H9 (cell line): ENCODE measurements around the gene LIPE. TPM values are rescaled to one million over a fixed set of nuclear protein-coding genes. Genes with fewer than 3 reads are reported as not detected.

ENCODE experiments used
- DNase-seq: peaks from one replicate; pipeline ENCODE4 v3.0.0-alpha.2; 2017
- H2AFZ ChIP-seq: one replicate; pipeline ENCODE4 v1.6.1; 2013; ENCODE audit warnings: mild to moderate bottlenecking, low read length, control low read depth, moderate library complexity
- H2AK5ac ChIP-seq: 2 replicates; pipeline ENCODE4 v1.6.1; 2013; ENCODE audit warnings: low read length, control low read depth, mixed read lengths; ENCODE audit not compliant: insufficient read length
- H2BK120ac ChIP-seq: one replicate; pipeline ENCODE4 v1.6.1; 2013; ENCODE audit warnings: low read depth, mild to moderate bottlenecking, low read length, control low read depth, inconsistent platforms; ENCODE audit not compliant: poor library complexity, severe bottlenecking
- H2BK12ac ChIP-seq: 2 replicates; pipeline ENCODE4 v1.6.1; 2013; ENCODE audit warnings: low read length, control low read depth, mixed read lengths, low read depth; ENCODE audit not compliant: insufficient read length
- H2BK15ac ChIP-seq: 2 replicates; pipeline ENCODE4 v1.6.1; 2013; ENCODE audit warnings: low read depth, low read length, control low read depth
- H2BK20ac ChIP-seq: one replicate; pipeline ENCODE4 v1.6.1; 2013; ENCODE audit warnings: low read depth, mild to moderate bottlenecking, low read length, control low read depth, inconsistent platforms; ENCODE audit not compliant: poor library complexity, severe bottlenecking
- H2BK5ac ChIP-seq: 2 replicates; pipeline ENCODE4 v1.6.1; 2013; ENCODE audit warnings: low read length, control low read depth, mixed read lengths; ENCODE audit not compliant: insufficient read length
- H3K14ac ChIP-seq: 2 replicates; pipeline ENCODE4 v1.6.1; 2013; ENCODE audit warnings: low read length, control low read depth; ENCODE audit not compliant: insufficient read depth
- H3K18ac ChIP-seq: 2 replicates; pipeline ENCODE4 v1.6.1; 2013; ENCODE audit warnings: low read depth, mild to moderate bottlenecking, mixed read lengths, low read length, control low read depth; ENCODE audit not compliant: insufficient read length
- H3K23ac ChIP-seq: 2 replicates; pipeline ENCODE4 v1.6.1; 2013; ENCODE audit warnings: low read length, control low read depth, mixed read lengths, low read depth; ENCODE audit not compliant: insufficient read length
- H3K23me2 ChIP-seq: 2 replicates; pipeline ENCODE4 v1.6.1; 2013; ENCODE audit warnings: low read depth, mild to moderate bottlenecking, mixed read lengths, low read length, control low read depth; ENCODE audit not compliant: insufficient read length, poor library complexity, severe bottlenecking
- H3K27ac ChIP-seq: 2 replicates; pipeline ENCODE4 v1.5.1; 2013; ENCODE audit warnings: low read length, control low read depth, mixed read lengths, low read depth; ENCODE audit not compliant: insufficient read length
- H3K27me3 ChIP-seq: 2 replicates; pipeline ENCODE4 v1.6.1; 2013; ENCODE audit warnings: low read length, control low read depth, inconsistent platforms; ENCODE audit not compliant: insufficient read depth
- H3K4ac ChIP-seq: 2 replicates; pipeline ENCODE4 v1.6.1; 2013; ENCODE audit warnings: low read depth, mild to moderate bottlenecking, control low read depth, inconsistent platforms, low read length, moderate library complexity
- H3K4me1 ChIP-seq: 2 replicates; pipeline ENCODE4 v1.6.1; 2013; ENCODE audit warnings: low read length, control low read depth, inconsistent platforms; ENCODE audit not compliant: insufficient read depth
- H3K4me2 ChIP-seq: 2 replicates; pipeline ENCODE4 v1.6.1; 2013; ENCODE audit warnings: low read length, control low read depth, mixed read lengths; ENCODE audit not compliant: insufficient read length, insufficient read depth
- H3K56ac ChIP-seq: 2 replicates; pipeline ENCODE4 v1.6.1; 2013; ENCODE audit warnings: low read depth, mild to moderate bottlenecking, mixed read lengths, low read length, control low read depth; ENCODE audit not compliant: insufficient read length
- H3K79me1 ChIP-seq: 2 replicates; pipeline ENCODE4 v1.6.1; 2013; ENCODE audit warnings: low read depth, mild to moderate bottlenecking, moderate library complexity, low read length, control low read depth, inconsistent platforms; ENCODE audit not compliant: insufficient read depth, poor library complexity, severe bottlenecking
- H3K79me2 ChIP-seq: 2 replicates; pipeline ENCODE4 v1.6.1; 2013; ENCODE audit warnings: low read length, control low read depth, inconsistent platforms; ENCODE audit not compliant: insufficient read depth
- H3K9ac ChIP-seq: 2 replicates; pipeline ENCODE4 v1.6.1; 2013; ENCODE audit warnings: low read length, control low read depth, mixed read lengths; ENCODE audit not compliant: insufficient read length; ENCODE audit errors: extremely low read depth
- H3K9me3 ChIP-seq: one replicate; pipeline ENCODE4 v1.6.1; 2013; ENCODE audit warnings: low read depth, low read length, inconsistent platforms; ENCODE audit not compliant: control insufficient read depth
- H3T11ph ChIP-seq: one replicate; pipeline ENCODE4 v1.6.1; 2013; ENCODE audit warnings: mild to moderate bottlenecking, low read length, control low read depth, inconsistent platforms
- H4K20me1 ChIP-seq: one replicate; pipeline ENCODE4 v1.6.1; 2013; ENCODE audit not compliant: control insufficient read depth, insufficient read length, insufficient read depth
- H4K5ac ChIP-seq: 2 replicates; pipeline ENCODE4 v1.6.1; 2013; ENCODE audit warnings: low read depth, mild to moderate bottlenecking, mixed read lengths, low read length, control low read depth; ENCODE audit not compliant: insufficient read length
- H4K8ac ChIP-seq: replicated peaks from 2 replicates; pipeline ENCODE4 v1.6.1; 2013; ENCODE audit warnings: low read length, control low read depth, mixed read lengths, low read depth; ENCODE audit not compliant: insufficient read length
- H4K91ac ChIP-seq: 2 replicates; pipeline ENCODE4 v1.6.1; 2013; ENCODE audit warnings: low read depth, mild to moderate bottlenecking, moderate library complexity, mixed read lengths, low read length, control low read depth; ENCODE audit not compliant: insufficient read length
- H3K27ac Mint-ChIP-seq, 3 experiments: 2 replicates in 2 of 3; 3 replicates in 1 of 3; pipeline ENCODE4 v1.8.0; 2020 to 2021; ENCODE audit warnings: mixed read lengths in 3 of 3, mild to moderate bottlenecking in 1 of 3, moderate library complexity in 1 of 3
- H3K27me3 Mint-ChIP-seq: 2 replicates; pipeline ENCODE4 v1.8.0; 2021; ENCODE audit warnings: low read depth, mild to moderate bottlenecking, moderate library complexity, mixed read lengths
- H3K36me3 Mint-ChIP-seq, 3 experiments: 2 replicates in 2 of 3; 3 replicates in 1 of 3; pipeline ENCODE4 v1.8.0; 2020 to 2021; ENCODE audit warnings: low read depth in 3 of 3, mixed read lengths in 3 of 3; ENCODE audit not compliant: insufficient read depth in 1 of 3
- H3K4me1 Mint-ChIP-seq, 2 experiments: 2 replicates each; pipeline ENCODE4 v1.8.0; 2020; ENCODE audit warnings: mixed read lengths in 2 of 2
- H3K4me3 Mint-ChIP-seq, 2 experiments: 2 replicates in 1 of 2; 3 replicates in 1 of 2; pipeline ENCODE4 v1.8.0; 2020 to 2021; ENCODE audit warnings: mild to moderate bottlenecking in 2 of 2, mixed read lengths in 2 of 2, moderate library complexity in 1 of 2
- H3K9me3 Mint-ChIP-seq, 2 experiments: 2 replicates in 1 of 2; 3 replicates in 1 of 2; pipeline ENCODE4 v1.8.0; 2020; ENCODE audit warnings: mild to moderate bottlenecking in 2 of 2, mixed read lengths in 2 of 2, moderate library complexity in 1 of 2
- CTCF ChIP-seq: fragments of 200-600 bp; sonication (generic); conservative IDR thresholded peaks from 3 replicates; pipeline ENCODE4 v1.8.0; 2021; ENCODE audit warnings: antibody characterized with exemption, mild to moderate bottlenecking
- WGBS: extraction: QIAGEN DNeasy Blood & Tissue Kit; methylation state at CpG from one replicate; pipeline ENCODE4 v1.1.7; 2013; ENCODE audit warnings: missing lambda C conversion rate, low lambda C conversion rate, mixed read lengths; ENCODE audit not compliant: insufficient read length; ENCODE audit errors: extremely low coverage; 5-methylcytosine and 5-hydroxymethylcytosine counted together
- total RNA-seq: library from RNA; stranded (reverse); gene quantifications from 2 replicates; pipeline ENCODE4 v1.2.1, GENCODE V29; 2021

LIPE gene
- total RNA-seq, 1 experiment from 2014 or later, result 6.3 TPM

- H4K20me1 ChIP-seq, result no peaks in the 10 kb centered on the region
- H3T11ph ChIP-seq, result no peak overlapping the region
- Mint-ChIP-seq H3K9me3 (no peaks in the 10 kb centered on the region), H3K27ac (peak overlapping the region; percentile 17 to 74 (median 36); a peak in 3 of 7 replicates), H3K36me3 (peaks cover 0 to 3% (median 0%) of the 10 kb centered on the region in 3 experiments; a peak in 1 of 7 replicates), H3K27me3 (0 out of 2 replicates have a peak, but pooled peaks cover 2% of the 10 kb centered on the region), H3K4me3 (no peak overlapping the region), H3K4me1 (peaks cover 36 to 38% of the 10 kb centered on the region in 2 experiments)
- no peak overlapping the region for H3K56ac ChIP-seq
- H3K79me1 ChIP-seq, result no peaks in the 10 kb centered on the region
- no peak overlapping the region for H4K91ac ChIP-seq
- H3K23ac ChIP-seq, result no peak overlapping the region
- no peak overlapping the region for H3K27ac ChIP-seq
- no peak overlapping the region for H3K9ac ChIP-seq
- H2BK5ac ChIP-seq, result no peak overlapping the region
- H3K4me2 ChIP-seq, result no peak overlapping the region
- no peak for DNase-seq
- no peaks in the 10 kb centered on the region for H3K9me3 ChIP-seq
- H4K5ac ChIP-seq, result no peak overlapping the region
- no peak for TF ChIP-seq CTCF
- no peak overlapping the region for H2BK15ac ChIP-seq
- H2BK20ac ChIP-seq, result no peak overlapping the region
- no CpG with 5 or more reads among the region's 5 CpGs for WGBS
- no peaks in the 10 kb centered on the region for H3K79me2 ChIP-seq
- H2AFZ ChIP-seq, result no peak overlapping the region
- H2AK5ac ChIP-seq, result no peak overlapping the region
- H3K18ac ChIP-seq, result no peak overlapping the region
- H3K4ac ChIP-seq, result no peak overlapping the region
- no peak overlapping the region for H3K14ac ChIP-seq
- no peak overlapping the region for H2BK120ac ChIP-seq
- H4K8ac ChIP-seq, result no peak overlapping the region
- H2BK12ac ChIP-seq, result no peak overlapping the region
- peaks cover 13% of the 10 kb centered on the region for H3K4me1 ChIP-seq
- H3K27me3 ChIP-seq, result no peaks in the 10 kb centered on the region
- H3K23me2 ChIP-seq, result no peaks in the 10 kb centered on the region
These were observed 39.5 kb upstream of the LIPE start for GRCh38 chr19:42466521-42467182.
